Measurements from ENCODE around the gene NTN5. TPM values are rescaled to one million over a fixed set of nuclear protein-coding genes. Genes with fewer than 3 reads are reported as not detected.

The NTN5 gene
- polyA plus RNA-seq, 4 donors, result 0.83 to 1.9 (median 1.2) TPM

DNA sequence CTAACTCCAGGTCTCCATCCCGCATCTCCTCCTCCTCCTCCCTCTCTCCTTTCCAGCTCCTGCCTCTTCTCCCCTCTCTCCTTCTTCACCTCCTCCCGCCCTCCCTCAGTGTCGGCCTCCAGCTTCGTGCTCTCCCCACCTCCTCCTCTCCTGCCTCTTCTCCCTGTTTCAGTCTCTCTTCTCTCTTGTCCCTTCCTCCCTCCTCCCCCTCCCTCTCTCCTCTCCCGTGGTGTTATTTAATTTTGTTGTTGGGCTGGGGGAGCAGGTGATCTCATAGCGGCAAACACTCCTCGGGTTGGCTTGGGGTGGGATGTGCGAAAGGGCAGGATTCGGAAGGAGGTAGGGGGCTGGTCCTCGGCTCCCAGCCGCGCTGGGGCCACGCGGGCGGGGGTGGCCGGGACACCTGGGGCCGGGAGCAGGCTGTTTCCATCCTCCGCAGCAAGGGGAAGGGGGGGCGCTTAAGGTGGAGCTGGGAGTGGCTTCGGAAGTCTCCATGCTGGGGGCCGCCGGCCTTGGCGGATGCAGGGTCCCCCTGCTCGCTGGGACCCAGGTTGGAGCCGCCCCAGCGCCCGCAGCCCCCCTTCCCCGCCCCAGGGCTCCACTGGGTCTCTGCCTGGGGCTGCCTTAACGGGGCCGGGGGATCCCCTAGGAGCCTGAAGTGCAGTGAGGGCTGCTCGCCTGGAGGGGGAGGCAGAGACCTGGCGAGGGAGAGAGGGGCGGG is 26.7 kb downstream of the NTN5 start, which contains the start of gene CA11:
Gene CA11 (minus strand): TSS at position 187 of the 721 bp plus-strand sequence. CDS start 555 bp downstream, outside the sequence.
- peak in 1 of 4 donors; percentile 83 for DNase-seq (ENCODE audit: low read depth in 4 of 4, low spot score in 3 of 4)

GRCh38 chr19:48645620-48646000 is 27.2 kb downstream of the NTN5 start:
- DNase-seq (ENCODE audit: low read depth in 4 of 4, low spot score in 3 of 4), result no peak

- DNase-seq (ENCODE audit: low read depth in 4 of 4, low spot score in 3 of 4), result peak in 1 of 4 donors; percentile 65
These were observed 27.8 kb downstream of the NTN5 start for GRCh38 chr19:48644839-48645619.

DNA sequence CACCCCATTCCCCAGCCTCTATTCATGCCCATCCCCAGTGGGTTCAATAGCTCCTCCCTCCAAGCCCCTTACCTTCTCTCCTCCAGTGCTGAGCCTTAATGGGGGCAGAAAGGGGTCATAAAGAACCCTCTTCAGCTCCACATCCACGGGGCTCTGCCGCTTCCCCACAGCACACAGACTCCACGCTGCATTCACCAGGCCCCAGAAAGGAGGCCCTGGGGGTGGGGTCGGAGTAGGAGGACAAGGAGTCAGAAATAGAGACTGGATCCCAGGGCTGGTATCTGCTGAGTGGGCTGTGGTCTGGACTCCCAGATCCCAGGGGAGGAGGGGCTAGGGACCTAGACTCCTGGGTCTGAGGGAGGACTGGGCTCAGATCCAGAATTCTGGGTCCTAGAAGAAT is 28.5 kb downstream of the NTN5 start:
- DNase-seq (ENCODE audit: low read depth in 4 of 4, low spot score in 3 of 4), result no peak

- no peak for DNase-seq (ENCODE audit: low read depth in 4 of 4, low spot score in 3 of 4)
These were observed 30.0 kb downstream of the NTN5 start for GRCh38 chr19:48642862-48643261.

DNA sequence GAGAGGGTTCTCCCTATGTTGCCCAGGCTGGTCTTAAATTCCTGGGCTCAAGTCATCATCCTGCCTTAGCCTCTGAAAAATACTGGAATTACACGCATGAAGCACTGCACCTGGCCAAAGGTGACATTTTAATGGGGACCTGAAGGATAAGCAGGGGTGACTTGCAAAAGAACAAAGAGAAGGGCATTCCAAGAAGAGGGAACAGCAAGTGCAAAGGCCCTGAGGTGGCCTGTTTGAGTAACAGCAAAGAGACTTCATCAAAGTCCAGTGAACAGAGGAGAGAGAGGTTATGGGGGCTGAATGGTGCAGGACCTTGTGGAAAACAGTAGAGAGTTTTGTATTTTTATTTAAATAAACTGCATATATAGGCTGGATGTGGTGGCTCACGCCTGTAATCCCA is 31.0 kb downstream of the NTN5 start:
- DNase-seq (ENCODE audit: low read depth in 4 of 4, low spot score in 3 of 4), result no peak

DNA sequence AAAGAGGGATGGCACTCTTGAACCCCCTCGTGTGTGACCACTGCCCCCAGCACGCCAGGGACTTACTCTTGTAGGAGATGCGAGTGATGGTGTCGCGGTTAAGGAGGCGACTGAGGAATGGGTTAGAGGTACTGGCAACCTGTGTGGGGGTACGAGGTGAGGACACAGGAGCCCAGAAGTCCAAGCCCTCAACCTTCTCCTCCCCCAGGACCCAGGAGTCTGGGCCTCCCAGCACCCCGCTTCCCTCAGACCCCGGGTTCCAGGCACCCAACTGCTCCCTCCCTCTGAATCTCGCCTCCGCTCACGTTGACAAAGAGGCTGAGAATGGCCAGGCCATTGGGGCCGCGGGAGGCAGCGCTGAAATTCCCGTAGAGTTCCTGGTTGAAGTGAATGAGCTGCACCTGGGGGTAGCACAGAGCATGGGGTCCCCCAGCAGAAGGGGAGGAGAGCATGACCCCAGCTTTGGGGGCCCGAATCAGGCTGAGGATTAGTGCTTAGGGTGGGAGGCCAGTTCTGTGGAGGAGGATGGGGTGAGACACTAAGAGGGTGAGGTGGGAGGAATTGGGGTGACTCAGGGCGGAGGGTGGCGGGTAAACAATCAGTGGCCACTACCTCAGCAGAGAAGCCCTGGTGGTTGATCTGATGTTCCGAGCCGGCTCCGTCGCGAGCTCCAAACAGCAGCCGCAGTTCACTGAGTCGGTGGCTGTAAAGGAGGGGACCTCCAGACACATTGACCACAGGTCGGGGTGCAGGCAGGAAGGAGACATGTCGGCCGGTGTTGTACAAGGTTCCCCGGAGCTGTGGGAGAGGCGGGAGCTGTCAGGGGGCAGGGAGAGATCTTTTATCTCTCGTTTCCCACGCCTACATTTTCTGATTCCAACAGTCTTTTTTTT is 33.1 kb downstream of the NTN5 start:
- no peak for DNase-seq (ENCODE audit: low read depth in 4 of 4, low spot score in 3 of 4)

- DNase-seq (ENCODE audit: low read depth in 4 of 4, low spot score in 3 of 4), result no peak
These were observed 33.9 kb downstream of the NTN5 start for GRCh38 chr19:48638831-48639381.

GRCh38 chr19:48637948-48638830 is 34.6 kb downstream of the NTN5 start:
- DNase-seq (ENCODE audit: low read depth in 4 of 4, low spot score in 3 of 4), result peak in 3 of 4 donors; percentile 85 to 93 (median 86)

- peak; percentile 96 to 98 (median 98) for DNase-seq (ENCODE audit: low read depth in 4 of 4, low spot score in 3 of 4)
These were observed 35.3 kb downstream of the NTN5 start for GRCh38 chr19:48637449-48637947.

DNA sequence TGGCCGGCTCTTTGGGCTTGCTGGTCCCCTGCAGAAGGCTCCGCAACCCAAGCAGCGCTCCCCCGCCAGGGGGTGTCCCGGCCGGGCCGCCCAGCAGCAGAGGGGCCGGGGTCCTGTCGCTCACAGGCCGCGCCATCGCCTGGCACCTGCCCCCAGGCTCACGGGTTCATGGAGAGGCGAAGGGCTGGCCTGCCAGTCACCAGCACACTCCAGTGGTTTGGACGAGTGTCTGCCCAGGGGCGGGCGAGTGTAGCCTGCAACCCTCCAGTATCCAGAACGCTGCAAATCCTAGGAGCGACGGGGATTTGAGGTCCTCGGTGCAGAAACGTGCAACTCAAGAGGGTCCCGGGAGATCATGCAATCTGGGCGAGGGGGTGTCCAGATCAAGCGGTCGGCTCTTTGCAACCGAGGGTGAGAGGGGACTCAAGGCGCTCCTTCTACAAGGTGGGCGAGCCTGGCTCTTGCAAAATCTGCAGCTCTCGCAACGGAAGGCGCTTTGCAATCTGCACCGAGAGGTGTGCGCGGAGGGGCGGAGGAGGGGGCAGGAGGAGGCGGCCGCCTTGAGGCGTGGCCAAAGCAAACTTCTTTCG is 35.9 kb downstream of the NTN5 start, which contains the start of gene DBP:
Gene DBP (minus strand): TSS at position 521 of the 590 bp plus-strand sequence. CDS start 385 bp downstream, at position 136.
- no peak for DNase-seq (ENCODE audit: low read depth in 4 of 4, low spot score in 3 of 4)

DNA sequence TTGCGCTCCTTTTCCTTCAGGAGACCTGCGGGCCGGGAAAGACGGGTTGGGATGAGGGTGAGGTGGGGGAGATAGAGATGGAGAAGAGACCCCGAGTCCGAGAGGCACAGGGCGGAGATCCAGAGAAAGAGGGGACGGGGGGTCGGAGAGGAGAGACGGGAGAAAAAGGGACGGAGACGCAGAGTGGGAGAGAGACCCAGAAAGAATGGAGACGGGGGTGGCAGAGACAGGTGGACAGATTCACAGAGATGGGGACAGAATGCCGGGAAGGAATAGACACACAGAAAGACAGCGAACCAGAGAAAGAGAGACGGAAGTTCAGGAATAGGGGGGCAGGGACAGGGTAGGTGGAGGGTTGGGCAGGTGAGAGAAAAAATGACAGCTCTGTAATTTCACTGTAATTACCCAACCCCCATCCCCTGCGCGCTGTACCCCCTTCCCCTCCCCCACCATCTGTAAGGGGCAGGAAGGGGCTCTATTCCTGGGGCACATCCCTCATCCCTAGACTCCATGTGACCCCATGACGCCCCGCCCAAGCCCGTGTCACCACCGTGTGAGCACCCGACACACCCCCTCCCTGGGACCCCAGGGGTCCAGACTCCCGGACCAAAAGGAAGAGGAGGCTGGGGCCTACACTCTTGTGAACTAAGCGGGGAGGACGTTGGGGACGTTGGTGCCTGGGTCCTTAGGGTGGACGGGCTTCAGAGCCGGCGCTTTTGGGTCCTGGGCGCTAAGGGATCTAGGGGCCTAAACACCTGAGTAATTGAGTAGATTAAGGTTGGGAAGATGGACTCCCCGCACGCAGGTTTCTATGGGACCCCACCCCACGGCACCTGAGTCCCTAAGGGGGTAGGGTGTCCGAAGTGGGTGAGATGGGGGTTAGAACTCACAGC is 36.6 kb downstream of the NTN5 start:
- DNase-seq (ENCODE audit: low read depth in 4 of 4, low spot score in 3 of 4), result no peak

GRCh38 chr19:48635263-48635965 is 37.4 kb downstream of the NTN5 start:
- no peak for DNase-seq (ENCODE audit: low read depth in 4 of 4, low spot score in 3 of 4)

- DNase-seq (ENCODE audit: low read depth in 4 of 4, low spot score in 3 of 4), result peak; percentile 87 to 96 (median 94)
These were observed 38.2 kb downstream of the NTN5 start for GRCh38 chr19:48634424-48635262.

- DNase-seq (ENCODE audit: low read depth in 4 of 4, low spot score in 3 of 4), result no peak
These were observed 38.8 kb downstream of the NTN5 start for GRCh38 chr19:48634036-48634342.
